Calu3 (cell line): ENCODE results near the gene MARCHF6. TPM values are rescaled to one million over a fixed set of nuclear protein-coding genes. Genes with fewer than 3 reads are reported as not detected.

Source experiments
- BruUV-seq: library from RNA; stranded (reverse); fragments of 400-500 nt; replicated peaks from 2 replicates; lab custom pipeline; 2021; lab: Mats Ljungman, UMichigan
- CTCF ChIA-PET: fragments of 300-600 bp; sonication (Branson Sonifier 250); formaldehyde crosslinking; loops from one replicate; lab custom pipeline; 2022; ENCODE audit warnings: antibody characterized with exemption; lab: Charles Lee
- DNase-seq: peaks from one replicate; pipeline ENCODE4 v3.0.0; 2022
- H3K27ac Mint-ChIP-seq: one replicate; pipeline ENCODE4 v1.8.0; 2022; ENCODE audit warnings: mixed read lengths; ENCODE audit not compliant: unreplicated experiment
- H3K27me3 Mint-ChIP-seq: one replicate; pipeline ENCODE4 v1.8.0; 2022; ENCODE audit warnings: mixed read lengths; ENCODE audit not compliant: unreplicated experiment
- H3K36me3 Mint-ChIP-seq: one replicate; pipeline ENCODE4 v1.8.0; 2022; ENCODE audit warnings: mild to moderate bottlenecking, moderate library complexity, mixed read lengths; ENCODE audit not compliant: insufficient read depth, unreplicated experiment
- H3K4me1 Mint-ChIP-seq: one replicate; pipeline ENCODE4 v1.8.0; 2022; ENCODE audit warnings: mild to moderate bottlenecking, low read depth, mixed read lengths; ENCODE audit not compliant: unreplicated experiment
- H3K4me3 Mint-ChIP-seq: one replicate; pipeline ENCODE4 v1.8.0; 2022; ENCODE audit warnings: mild to moderate bottlenecking, low read depth, moderate library complexity, mixed read lengths; ENCODE audit not compliant: unreplicated experiment
- H3K9me3 Mint-ChIP-seq: one replicate; pipeline ENCODE4 v1.8.0; 2022; ENCODE audit warnings: low read depth, mixed read lengths; ENCODE audit not compliant: unreplicated experiment
- intact Hi-C: fragments of 100-400 bp; cut with micrococcal nuclease; formaldehyde crosslinking; loops from one replicate; pipeline ENCODE4 v1.10.0; 2022; ENCODE audit not compliant: unreplicated experiment
- total RNA-seq: library from RNA; stranded (reverse); gene quantifications from 2 replicates; pipeline ENCODE4 v1.2.3, GENCODE V29; 2022
- TF ChIP-seq, protein P1 (sequence below): fragments of 200-600 bp; IDR thresholded peaks from one replicate; pipeline ENCODE4 v1.8.0; 2022; ENCODE audit warnings: antibody characterized with exemption; ENCODE audit not compliant: unreplicated experiment

Gene MARCHF6
- total RNA-seq, 1 experiment from 2014 or later, result 160 TPM

DNA sequence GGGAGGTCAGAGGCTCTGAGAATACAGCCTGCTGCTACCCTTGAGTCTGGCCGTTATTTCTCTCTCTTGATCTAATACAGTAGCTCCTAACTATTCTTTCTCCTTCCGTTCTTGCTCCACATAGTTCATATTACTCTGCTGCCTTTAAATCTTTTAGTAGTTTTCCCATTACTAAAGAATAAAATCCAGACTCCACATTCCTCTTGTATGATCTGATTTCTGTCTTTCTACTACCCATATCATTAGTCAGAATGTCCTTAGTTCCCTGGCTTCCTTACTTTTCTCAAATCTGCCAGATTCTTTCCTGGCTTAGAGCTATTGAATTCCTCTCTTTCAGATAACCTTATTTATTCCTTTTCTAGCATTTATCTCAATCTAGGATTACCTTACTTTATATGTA lies 40.0 kb downstream of the MARCHF6 start:
- no peaks in the 10 kb centered on the region for H3K27me3 Mint-ChIP-seq
- TF ChIP-seq, protein P1, sequence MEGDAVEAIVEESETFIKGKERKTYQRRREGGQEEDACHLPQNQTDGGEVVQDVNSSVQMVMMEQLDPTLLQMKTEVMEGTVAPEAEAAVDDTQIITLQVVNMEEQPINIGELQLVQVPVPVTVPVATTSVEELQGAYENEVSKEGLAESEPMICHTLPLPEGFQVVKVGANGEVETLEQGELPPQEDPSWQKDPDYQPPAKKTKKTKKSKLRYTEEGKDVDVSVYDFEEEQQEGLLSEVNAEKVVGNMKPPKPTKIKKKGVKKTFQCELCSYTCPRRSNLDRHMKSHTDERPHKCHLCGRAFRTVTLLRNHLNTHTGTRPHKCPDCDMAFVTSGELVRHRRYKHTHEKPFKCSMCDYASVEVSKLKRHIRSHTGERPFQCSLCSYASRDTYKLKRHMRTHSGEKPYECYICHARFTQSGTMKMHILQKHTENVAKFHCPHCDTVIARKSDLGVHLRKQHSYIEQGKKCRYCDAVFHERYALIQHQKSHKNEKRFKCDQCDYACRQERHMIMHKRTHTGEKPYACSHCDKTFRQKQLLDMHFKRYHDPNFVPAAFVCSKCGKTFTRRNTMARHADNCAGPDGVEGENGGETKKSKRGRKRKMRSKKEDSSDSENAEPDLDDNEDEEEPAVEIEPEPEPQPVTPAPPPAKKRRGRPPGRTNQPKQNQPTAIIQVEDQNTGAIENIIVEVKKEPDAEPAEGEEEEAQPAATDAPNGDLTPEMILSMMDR, result no peak
- CTCF ChIA-PET, result no interaction called here
- peaks cover 43% of the 10 kb centered on the region for H3K36me3 Mint-ChIP-seq
- no peaks in the 10 kb centered on the region for H3K9me3 Mint-ChIP-seq
- BruUV-seq, result no TSS peak
- H3K27ac Mint-ChIP-seq, result no peak overlapping the region
- intact Hi-C loops, result no loop called here
- H3K4me3 Mint-ChIP-seq, result no peak overlapping the region
- no peaks in the 10 kb centered on the region for H3K4me1 Mint-ChIP-seq
- no peak for DNase-seq

DNA sequence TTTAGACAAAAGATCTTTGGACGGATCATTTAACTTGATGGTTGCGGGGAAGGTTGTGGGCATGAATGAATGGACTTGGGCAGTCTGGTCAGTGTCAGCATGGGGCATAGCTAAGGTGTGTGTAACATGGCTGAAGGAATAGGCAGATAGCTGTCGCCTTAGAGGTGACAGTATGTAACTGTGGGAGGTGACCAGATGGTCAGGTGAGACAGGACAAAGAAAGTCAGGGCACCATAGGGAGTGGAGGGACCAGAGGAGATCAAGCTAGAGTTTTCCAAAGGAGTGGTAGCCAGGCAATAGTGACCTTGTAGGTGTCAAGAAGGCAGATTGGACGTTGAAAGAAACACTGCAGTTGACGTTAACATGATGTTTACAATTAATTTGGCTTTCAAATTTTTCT lies 43.1 kb downstream of the MARCHF6 start:
- Mint-ChIP-seq H3K4me1 (no peaks in the 10 kb centered on the region), H3K36me3 (peaks cover 35% of the 10 kb centered on the region)

DNA sequence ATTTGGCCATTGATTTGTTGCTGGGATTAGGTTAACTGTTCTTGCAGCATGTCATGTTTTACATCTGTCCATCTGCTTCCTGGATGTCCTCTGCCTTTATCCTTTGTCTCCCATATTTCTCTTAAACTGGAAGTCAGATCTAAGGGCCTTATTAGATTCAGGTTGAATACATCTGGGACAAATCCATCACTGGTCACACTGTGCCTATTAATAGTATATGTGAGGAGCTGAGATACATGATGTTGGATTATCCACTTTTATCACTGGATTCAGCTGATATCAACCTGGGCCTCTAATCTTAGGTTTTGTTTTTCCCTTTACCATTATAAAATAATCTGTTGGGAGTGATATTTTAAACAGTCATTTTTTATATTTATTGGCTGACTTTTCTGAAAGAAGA lies 46.3 kb downstream of the MARCHF6 start:
- H3K27me3 Mint-ChIP-seq, result no peaks in the 10 kb centered on the region
- H3K4me3 Mint-ChIP-seq, result no peak overlapping the region
- CTCF ChIA-PET, result no interaction called here
- intact Hi-C loops, result no loop called here
- BruUV-seq, result no TSS peak
- H3K27ac Mint-ChIP-seq, result no peak overlapping the region
- no peak for DNase-seq
- no peaks in the 10 kb centered on the region for H3K9me3 Mint-ChIP-seq
- H3K4me1 Mint-ChIP-seq, result no peaks in the 10 kb centered on the region
- H3K36me3 Mint-ChIP-seq, result peaks cover 32% of the 10 kb centered on the region
- TF ChIP-seq, protein P1, result no peak

More for the DNA sequence above, 43.1 kb downstream of the MARCHF6 start:
- TF ChIP-seq, protein P1, result no peak
- no TSS peak for BruUV-seq
- Mint-ChIP-seq H3K9me3 (no peaks in the 10 kb centered on the region), H3K27me3 (no peaks in the 10 kb centered on the region), H3K27ac (no peak overlapping the region), H3K4me3 (no peak overlapping the region)
- DNase-seq, result no peak
- CTCF ChIA-PET, result no interaction called here
- intact Hi-C loops, result no loop called here

DNA sequence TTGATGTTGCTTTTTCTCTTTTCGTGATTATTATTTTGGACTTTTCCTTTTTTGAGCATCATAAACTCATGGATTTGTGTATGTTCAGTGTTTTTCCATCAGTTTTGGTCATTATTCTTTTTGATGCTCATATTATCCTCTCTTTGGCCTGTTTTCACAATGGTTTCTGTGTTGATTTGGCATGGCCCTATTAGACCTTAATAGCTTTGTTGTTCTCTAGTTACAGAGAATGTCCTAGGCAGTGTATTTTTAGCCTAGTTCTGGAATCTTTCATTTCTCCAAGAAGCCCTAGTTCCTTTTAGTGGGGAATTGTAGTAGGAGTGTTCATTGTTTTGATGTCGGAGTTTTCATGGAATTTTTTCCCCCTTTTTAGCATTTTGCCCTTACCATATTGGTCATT lies 46.9 kb downstream of the MARCHF6 start:
- Mint-ChIP-seq H3K36me3 (peaks cover 32% of the 10 kb centered on the region), H3K27ac (no peak overlapping the region), H3K9me3 (no peaks in the 10 kb centered on the region), H3K4me1 (no peaks in the 10 kb centered on the region), H3K27me3 (no peaks in the 10 kb centered on the region), H3K4me3 (no peak overlapping the region)
- intact Hi-C loops, result no loop called here
- CTCF ChIA-PET, result no interaction called here
- TF ChIP-seq, protein P1, result no peak
- DNase-seq, result no peak
- BruUV-seq, result no TSS peak

DNA sequence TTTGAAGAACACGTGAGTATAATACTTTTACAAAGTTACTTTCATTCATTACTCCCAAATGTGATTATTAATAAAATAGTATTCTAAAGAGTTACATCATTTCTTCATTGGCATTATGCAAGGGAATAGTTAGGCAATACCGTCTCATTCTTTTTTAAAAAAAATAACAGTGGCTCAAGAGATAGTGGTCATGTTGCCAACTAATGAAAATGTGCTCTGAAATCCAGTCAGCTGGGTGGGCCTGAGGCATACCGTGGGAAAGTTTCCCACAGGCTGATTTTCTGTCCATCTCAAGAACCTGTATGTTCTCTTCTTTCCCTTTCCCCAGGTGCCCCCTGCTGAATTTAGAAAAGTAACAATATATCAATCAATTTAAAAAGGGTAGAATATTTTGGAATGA lies 47.3 kb downstream of the MARCHF6 start:
- no peak overlapping the region for H3K4me3 Mint-ChIP-seq
- H3K4me1 Mint-ChIP-seq, result no peaks in the 10 kb centered on the region
- H3K27me3 Mint-ChIP-seq, result no peaks in the 10 kb centered on the region
- peaks cover 32% of the 10 kb centered on the region for H3K36me3 Mint-ChIP-seq
- H3K9me3 Mint-ChIP-seq, result no peaks in the 10 kb centered on the region
- TF ChIP-seq, protein P1, result no peak
- CTCF ChIA-PET, result no interaction called here
- intact Hi-C loops, result no loop called here
- DNase-seq, result no peak
- no peak overlapping the region for H3K27ac Mint-ChIP-seq
- BruUV-seq, result no TSS peak
